Fibroblast of lung (primary cell): ENCODE results near the gene STK32B.

Source experiments
- EZH2 ChIP-seq: IDR thresholded peaks from 2 replicates; pipeline ENCODE4 v1.5.1; 2012; ENCODE audit warnings: low read length, control low read depth, mild to moderate bottlenecking; ENCODE audit errors: missing control alignments
- TF ChIP-seq, protein P1 (sequence below), 2 donors: IDR thresholded peaks in 1 of 2; conservative IDR thresholded peaks in 1 of 2; 1 replicate in 1 of 2; 2 replicates in 1 of 2; pipeline ENCODE4 v1.5.1; 2011 to 2012; ENCODE audit warnings: low read length in 2 of 2, control low read depth in 1 of 2, inconsistent platforms in 1 of 2, low read depth in 1 of 2, mild to moderate bottlenecking in 1 of 2

DNA sequence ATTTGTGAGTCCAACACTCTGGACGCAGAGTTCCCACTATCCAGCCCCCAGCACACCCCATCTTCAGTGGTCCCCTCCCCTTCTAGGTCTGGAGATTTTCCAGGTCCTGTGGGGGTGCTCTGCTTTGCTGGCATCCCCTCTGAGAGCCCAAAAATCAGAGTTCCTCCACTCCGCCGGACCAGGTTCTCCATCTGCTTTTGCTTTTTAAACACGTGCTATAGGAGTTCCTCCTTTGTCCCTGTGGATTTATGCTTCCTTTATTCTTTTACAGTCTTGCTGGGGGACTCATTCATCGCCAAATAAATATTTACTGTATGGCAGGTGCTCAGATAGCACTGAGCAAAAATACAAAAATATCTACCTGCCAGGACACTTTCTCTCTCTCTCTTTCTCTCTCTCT lies 324.7 kb downstream of the STK32B start:
- TF ChIP-seq, protein P1, sequence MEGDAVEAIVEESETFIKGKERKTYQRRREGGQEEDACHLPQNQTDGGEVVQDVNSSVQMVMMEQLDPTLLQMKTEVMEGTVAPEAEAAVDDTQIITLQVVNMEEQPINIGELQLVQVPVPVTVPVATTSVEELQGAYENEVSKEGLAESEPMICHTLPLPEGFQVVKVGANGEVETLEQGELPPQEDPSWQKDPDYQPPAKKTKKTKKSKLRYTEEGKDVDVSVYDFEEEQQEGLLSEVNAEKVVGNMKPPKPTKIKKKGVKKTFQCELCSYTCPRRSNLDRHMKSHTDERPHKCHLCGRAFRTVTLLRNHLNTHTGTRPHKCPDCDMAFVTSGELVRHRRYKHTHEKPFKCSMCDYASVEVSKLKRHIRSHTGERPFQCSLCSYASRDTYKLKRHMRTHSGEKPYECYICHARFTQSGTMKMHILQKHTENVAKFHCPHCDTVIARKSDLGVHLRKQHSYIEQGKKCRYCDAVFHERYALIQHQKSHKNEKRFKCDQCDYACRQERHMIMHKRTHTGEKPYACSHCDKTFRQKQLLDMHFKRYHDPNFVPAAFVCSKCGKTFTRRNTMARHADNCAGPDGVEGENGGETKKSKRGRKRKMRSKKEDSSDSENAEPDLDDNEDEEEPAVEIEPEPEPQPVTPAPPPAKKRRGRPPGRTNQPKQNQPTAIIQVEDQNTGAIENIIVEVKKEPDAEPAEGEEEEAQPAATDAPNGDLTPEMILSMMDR (conservative IDR thresholded peaks at IDR 0.05 in 1 of 2, IDR thresholded peaks at IDR 0.05 in 1 of 2; ENCODE audit: low read depth in 1 of 2, low read length in 2 of 2): no peak
- TF ChIP-seq EZH2: no peak
